HG03066 (cell line): ENCODE measurements around the gene FBLIM1.

Experiments
- ATAC-seq: cut with Tn5 transposase; IDR thresholded peaks from one replicate; pipeline ENCODE4 v1.9.1; 2021; ENCODE audit warnings: low read depth; ENCODE audit not compliant: unreplicated experiment

FBLIM1 gene

DNA sequence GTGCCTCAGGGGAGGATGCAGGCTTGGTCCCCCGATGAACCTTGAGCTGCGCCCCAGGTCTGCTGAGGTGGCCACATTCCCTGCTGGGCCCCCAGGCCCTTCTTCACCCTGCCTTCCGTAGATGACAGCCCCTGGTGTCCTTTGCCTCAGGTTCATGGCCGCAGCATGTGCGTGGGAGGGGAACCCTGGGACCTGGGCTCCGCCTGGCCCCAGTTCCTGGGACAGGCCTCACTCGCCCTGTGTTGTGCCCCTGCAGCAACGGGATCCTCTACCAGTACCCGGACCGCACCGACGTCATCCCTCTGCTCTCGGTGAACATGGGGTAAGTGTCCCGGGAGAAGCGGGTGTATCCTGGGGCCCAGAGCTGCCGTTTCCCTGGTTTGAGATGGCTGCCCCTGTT is 27.7 kb upstream of the FBLIM1 start:
- ATAC-seq: no peak

DNA sequence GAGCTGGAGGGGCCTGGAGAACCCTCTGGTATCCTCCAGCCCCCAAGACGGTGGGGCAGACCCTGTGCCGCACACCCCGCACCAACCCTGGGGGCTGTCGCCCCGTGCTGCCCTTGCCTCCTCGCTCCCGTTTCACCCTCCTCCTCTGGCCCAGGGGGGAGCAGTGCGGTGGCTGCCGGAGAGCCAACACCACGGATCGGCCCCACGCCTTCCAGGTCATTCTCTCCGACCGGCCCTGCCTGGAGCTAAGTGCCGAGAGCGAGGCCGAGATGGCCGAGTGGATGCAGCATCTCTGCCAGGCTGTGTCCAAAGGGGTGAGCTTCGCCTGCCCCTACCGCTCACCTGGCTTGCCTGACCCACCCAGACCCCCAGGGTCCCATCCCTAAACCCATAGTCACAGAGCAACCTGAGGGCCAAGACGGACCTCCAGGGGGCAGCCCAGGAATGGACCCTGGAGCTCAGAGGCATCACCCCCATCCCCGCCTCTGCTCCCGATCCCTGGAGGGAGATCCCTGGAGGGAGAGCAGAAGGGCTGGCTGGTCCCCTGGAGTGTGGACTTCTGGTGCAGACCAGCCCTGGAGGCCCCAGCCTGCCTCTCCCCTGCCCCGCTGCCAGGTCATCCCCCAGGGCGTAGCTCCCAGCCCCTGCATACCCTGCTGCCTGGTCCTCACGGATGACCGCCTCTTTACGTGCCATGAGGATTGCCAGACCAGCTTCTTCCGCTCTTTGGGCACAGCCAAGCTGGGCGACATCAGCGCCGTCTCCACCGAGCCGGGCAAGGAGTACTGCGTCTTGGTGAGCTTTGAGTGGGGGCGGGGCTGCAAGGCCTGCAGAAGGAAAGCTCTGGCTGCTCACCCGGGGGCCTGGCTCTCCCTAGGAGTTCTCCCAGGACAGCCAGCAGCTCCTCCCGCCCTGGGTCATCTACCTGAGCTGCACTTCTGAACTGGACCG is 26.6 kb upstream of the FBLIM1 start:
- no peak for ATAC-seq

DNA sequence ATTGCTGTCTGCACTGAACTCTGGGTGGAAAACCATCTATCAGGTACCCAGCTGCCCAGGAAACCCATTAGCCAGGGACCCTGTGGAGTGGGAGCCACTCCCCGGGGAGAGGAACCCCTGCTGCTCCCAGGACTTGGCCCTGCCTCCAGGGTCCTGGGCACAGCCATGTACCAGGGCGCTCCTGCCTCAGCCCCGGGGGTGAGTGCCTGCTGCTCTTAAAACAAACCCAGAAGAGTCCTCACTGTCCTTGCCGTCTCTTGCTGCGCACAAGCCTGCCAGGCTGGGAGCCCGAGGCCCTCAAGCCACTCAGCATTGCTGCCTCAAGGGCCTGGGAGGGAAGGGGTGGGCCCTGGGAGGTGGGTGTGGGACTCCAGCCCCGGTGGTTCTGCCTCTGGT is 25.9 kb upstream of the FBLIM1 start:
- no peak for ATAC-seq

- no peak for ATAC-seq
These were observed 25.3 kb upstream of the FBLIM1 start for GRCh38 chr1:15733218-15733725.

- no peak for ATAC-seq
These were observed 24.8 kb upstream of the FBLIM1 start for GRCh38 chr1:15733726-15734226.

GRCh38 chr1:15734296-15734695 is 24.3 kb upstream of the FBLIM1 start:
- no peak for ATAC-seq

GRCh38 chr1:15734901-15735300 is 23.7 kb upstream of the FBLIM1 start:
- no peak for ATAC-seq

DNA sequence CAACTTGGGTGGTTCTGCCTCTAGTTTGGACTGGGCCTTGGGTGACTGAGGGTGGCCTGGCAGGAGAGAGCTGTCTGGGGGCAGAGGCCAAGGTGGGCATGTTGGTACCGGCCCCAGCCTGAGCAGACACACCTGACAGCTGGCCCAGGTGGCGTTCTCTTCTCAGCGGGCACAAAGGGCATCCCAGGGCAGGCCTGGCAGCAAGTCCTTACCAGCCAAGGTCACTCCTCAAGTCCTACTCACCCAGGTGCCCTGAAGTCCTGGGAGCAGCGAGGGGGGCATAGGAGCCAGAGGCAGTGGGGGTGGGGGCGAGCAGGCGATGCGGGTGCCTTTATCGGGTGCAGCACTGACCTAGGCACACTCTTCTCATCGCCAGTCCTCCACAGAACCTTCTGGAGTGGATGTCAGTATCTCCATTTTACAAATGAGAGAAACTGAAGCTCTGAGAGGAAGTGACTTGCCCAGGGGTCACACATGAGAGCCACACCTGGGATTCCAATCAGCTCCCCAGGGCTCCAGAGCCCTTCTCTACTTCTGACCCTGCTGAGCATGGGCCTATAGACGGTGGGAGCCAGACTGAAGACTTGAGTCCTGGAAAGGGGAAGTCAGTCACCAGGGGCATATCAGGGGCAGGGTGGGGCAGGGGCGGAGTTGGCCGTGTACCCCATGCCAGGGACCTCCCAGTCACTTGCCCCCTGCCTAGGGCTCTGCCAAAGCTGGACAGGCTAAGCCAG is 23.1 kb upstream of the FBLIM1 start:
- no peak for ATAC-seq

DNA sequence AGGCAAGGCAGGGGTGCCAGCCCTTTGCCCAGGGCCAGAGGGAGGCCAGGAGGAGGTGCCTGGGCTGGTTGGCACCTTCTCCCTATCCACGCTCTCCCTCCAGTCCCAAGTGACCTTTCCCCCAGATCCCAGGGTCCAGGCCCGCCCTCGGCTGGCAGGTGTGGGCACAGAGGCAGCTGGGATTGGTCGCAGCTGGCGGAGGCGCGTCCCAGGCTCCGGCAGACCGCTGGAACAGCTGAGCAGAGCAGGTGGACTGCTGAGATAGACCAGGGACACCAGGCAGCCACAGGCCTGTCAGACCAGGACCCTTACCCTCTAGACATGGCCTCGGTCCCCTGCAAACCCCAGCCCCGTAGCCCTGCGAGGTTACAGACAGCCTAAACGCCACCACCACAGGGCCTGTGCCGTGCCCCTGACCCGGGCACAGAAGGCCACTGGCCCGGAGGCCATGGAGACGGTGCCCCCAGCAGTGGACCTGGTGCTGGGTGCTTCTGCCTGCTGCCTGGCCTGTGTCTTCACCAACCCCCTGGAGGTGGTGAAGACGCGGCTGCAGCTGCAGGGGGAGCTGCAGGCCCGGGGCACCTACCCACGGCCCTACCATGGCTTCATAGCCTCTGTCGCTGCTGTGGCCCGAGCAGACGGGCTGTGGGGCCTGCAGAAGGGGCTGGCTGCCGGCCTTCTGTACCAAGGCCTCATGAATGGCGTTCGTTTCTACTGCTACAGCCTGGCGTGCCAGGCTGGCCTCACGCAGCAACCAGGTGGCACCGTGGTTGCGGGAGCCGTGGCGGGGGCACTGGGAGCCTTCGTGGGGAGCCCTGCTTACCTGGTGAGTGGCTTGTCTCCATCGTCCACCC is 22.3 kb upstream of the FBLIM1 start, which contains the start of gene SLC25A34:
TSS of gene SLC25A34 (plus strand) at position 221 of the 854 bp plus-strand sequence. CDS start at position 449, 228 bp downstream.
- no peak for ATAC-seq

DNA sequence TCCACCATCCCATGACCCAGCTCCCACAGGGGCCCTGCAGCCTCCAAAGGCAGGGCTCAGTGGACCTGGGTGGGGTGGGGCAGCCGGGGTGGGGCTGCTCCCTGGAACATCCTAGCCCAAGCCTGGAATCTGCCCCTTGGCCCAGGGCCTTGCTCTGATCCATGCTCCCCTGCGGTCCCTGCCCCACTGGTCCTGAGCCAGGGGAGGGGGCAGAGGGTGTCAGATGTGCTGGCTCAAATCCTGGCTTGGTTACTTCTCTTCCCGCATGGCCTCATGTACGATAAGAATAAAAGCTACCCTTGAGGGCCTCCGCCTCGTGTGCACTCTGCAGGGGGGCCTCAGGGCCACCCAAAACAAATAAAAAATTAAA is 21.7 kb upstream of the FBLIM1 start:
- ATAC-seq: no peak

DNA sequence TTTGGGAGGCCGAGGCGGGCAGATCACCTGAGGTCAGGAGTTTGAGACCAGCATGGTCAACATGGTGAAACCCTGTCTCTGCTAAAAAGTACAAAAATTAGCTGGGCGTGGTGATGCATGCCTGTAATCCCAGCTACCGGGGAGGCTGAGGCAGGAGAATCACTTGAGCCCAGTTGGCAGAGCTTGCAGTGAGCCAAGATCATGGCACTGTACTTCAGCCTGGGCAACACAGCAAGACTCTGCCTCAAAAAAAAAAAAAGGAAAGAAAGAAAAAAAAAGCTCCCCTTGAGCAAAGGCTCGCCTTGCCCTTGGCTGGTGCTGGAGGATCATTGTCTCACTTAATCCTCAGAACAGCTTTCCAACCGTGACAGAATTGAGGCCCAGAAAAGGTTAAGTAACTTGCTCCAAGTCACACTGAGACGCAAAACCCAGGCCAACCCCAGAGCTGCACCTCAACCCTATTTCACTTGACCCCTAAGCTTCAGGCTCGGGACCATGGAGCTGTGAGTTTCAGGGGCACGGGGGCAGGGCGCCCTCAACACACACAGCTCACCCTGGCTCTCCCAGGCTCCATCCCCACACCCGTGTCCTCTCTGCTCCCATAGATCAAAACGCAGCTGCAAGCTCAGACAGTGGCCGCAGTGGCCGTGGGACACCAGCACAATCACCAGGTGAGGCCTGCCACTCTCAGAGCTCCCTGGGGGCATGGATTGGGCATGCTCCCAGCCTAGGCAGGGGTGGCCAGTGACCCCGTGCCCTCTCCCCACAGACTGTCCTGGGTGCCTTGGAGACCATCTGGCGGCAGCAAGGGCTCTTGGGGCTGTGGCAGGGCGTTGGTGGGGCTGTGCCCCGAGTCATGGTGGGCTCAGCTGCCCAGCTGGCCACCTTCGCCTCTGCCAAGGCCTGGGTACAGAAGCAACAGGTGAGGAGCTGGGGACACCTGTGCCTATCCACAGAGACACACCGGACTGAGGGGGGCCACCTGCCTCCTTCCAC is 21.0 kb upstream of the FBLIM1 start:
- no peak for ATAC-seq

DNA sequence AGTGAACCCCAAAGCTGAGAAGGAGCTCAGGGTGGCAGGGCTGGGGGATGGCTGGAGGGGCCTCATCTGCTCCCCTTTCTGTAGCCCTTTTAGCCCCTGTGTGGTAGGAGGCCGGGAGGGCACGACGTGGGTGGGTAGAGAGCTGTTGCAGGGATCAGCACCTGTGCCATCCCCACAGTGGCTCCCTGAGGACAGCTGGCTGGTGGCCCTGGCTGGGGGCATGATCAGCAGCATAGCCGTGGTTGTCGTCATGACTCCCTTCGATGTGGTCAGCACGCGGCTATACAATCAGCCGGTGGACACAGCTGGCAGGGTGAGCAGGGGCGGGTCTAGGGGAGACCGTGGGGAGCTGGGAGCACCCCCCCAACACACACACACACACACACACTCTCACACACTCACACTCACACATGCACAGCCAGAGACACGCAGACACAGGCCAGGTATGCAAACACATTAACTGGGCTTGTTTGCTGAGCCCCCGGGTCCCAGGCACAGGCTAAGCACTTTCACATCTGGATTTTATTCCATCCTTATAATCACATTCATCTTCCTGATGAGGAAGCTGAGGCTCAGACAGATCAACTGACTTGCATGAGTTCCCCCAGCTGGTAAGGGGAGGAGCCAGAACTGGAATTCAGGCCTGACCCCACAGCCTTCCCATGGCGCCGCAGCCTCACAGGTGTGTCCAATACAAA is 20.0 kb upstream of the FBLIM1 start:
- ATAC-seq: no peak

- no peak for ATAC-seq
These were observed 19.3 kb upstream of the FBLIM1 start for GRCh38 chr1:15739259-15739658.

- no peak for ATAC-seq
These were observed 18.9 kb upstream of the FBLIM1 start for GRCh38 chr1:15739745-15740144.

DNA sequence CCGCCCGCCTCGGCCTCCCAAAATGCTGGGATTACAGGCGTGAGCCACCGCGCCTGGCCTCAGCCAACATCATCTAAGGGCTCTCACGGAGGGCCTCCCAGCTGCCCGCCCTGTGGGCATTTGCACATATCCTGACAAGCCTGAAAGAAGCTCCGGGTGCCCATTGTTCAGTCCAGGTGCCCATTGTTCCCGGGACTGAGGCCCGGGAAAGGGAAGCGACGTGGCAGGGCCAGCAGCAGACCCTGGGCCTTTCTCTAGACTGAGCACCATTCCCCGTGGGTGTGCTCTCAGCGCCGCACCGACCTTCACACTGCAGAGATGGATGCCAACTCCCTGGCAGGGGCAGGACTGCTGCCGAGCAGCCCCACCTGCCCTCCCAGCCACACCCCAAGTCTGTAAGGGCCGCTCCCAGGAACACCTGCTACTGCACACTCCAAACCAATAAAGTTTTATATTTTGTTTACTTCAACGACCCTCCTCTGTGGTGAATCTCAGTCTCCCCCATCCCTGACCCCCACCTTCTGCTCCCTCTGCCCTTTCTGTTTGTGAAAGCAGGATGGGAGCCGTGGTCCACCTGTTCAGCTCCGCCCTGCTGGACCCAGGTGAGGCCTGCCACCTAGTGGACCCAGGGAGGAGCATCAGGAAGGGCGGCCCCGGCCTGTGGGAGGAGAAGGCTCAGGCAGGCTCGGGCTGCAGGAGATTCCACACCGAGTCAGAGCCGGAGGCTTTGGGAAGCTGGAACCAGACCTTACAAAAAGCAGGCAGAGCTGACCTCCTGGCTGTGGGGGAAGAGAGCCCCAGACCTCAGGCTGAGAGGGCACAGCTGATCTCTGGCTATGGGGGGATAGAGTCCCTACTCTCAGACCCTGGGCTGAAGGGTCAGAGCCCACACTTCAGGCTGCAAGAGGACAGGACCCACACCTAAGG is 17.4 kb upstream of the FBLIM1 start:
- peak; percentile 68 for ATAC-seq

GRCh38 chr1:15742339-15742801 is 16.2 kb upstream of the FBLIM1 start, which contains the start of gene TMEM82:
Gene TMEM82, plus strand, starts transcription at chr1:15742499. Its CDS starts 61 bp downstream, at chr1:15742560.
- ATAC-seq: no peak

DNA sequence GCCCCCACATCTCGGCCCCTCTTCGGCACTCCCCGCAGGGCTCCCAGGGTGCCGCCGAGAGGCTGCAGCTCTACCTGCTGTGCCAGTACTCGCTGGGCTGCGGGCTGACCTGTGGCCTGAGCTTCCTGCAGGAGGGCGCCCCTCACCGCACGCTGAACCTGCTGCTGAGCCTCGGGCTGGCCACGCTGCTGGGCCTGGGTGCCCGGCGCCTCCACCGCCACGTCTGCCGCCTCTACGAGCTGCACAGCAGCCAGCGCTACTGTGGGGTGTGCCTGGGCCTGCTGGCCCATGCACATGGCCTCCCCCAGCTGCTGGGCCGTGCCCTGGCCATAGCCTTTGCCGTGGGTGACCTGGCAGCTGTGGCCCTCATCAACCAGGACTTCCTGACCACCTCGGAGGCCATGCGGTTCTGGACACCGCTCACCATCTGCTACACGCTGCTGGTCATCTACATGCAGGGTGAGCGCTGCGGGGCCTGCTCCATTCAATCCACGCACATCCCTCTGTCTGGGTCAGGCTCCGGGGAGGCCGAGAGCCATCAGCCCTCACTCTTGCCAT is 14.4 kb upstream of the FBLIM1 start:
- no peak for ATAC-seq
